ENCODE data around the gene FHIT. TPM values are rescaled to one million over a fixed set of nuclear protein-coding genes. Genes with fewer than 3 reads are reported as not detected.

Gene FHIT
- total and polyA plus RNA-seq, 9 donors = 5.1 to 11.8 (median 9.5) TPM

GRCh38 chr3:60759439-60759838, 491.8 kb downstream of the FHIT start:
- no peak overlapping the region for H3K27ac ChIP-seq
- TF ChIP-seq POLR2A (IDR thresholded peaks at IDR 0.05) = no peak
- TF ChIP-seq, protein P1, sequence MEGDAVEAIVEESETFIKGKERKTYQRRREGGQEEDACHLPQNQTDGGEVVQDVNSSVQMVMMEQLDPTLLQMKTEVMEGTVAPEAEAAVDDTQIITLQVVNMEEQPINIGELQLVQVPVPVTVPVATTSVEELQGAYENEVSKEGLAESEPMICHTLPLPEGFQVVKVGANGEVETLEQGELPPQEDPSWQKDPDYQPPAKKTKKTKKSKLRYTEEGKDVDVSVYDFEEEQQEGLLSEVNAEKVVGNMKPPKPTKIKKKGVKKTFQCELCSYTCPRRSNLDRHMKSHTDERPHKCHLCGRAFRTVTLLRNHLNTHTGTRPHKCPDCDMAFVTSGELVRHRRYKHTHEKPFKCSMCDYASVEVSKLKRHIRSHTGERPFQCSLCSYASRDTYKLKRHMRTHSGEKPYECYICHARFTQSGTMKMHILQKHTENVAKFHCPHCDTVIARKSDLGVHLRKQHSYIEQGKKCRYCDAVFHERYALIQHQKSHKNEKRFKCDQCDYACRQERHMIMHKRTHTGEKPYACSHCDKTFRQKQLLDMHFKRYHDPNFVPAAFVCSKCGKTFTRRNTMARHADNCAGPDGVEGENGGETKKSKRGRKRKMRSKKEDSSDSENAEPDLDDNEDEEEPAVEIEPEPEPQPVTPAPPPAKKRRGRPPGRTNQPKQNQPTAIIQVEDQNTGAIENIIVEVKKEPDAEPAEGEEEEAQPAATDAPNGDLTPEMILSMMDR (IDR thresholded peaks at IDR 0.05) = no peak
- no peak for TF ChIP-seq EP300 (IDR thresholded peaks at IDR 0.05)
- intact Hi-C loops (cut with DNase I) = no loop called here
- H3K4me1 ChIP-seq (ENCODE audit: insufficient read depth) = no peaks in the 10 kb centered on the region
- H3K27me3 ChIP-seq = no peaks in the 10 kb centered on the region
- no peak for DNase-seq
- H3K9me3 ChIP-seq = no peaks in the 10 kb centered on the region
- H3K36me3 ChIP-seq = no peaks in the 10 kb centered on the region
- H3K4me3 ChIP-seq = no peak overlapping the region
- WGBS, 3 donors = 91 to 96% (median 96%) methylated on average over 3 of the region's 3 CpGs

GRCh38 chr3:60758831-60759230, 492.4 kb downstream of the FHIT start:
- H3K4me1 ChIP-seq (ENCODE audit: insufficient read depth) = no peaks in the 10 kb centered on the region
- TF ChIP-seq, protein P1 (IDR thresholded peaks at IDR 0.05) = no peak
- TF ChIP-seq EP300 (IDR thresholded peaks at IDR 0.05) (no peak), POLR2A (IDR thresholded peaks at IDR 0.05) (no peak)
- H3K36me3 ChIP-seq = no peaks in the 10 kb centered on the region
- H3K9me3 ChIP-seq = no peaks in the 10 kb centered on the region
- no peak overlapping the region for H3K4me3 ChIP-seq
- 94 to 98% (median 96%) methylated on average over 5 of the region's 5 CpGs for WGBS, 3 donors
- no peak overlapping the region for H3K27ac ChIP-seq
- no peaks in the 10 kb centered on the region for H3K27me3 ChIP-seq
- no peak for DNase-seq
- intact Hi-C loops (cut with DNase I) = no loop called here

DNA sequence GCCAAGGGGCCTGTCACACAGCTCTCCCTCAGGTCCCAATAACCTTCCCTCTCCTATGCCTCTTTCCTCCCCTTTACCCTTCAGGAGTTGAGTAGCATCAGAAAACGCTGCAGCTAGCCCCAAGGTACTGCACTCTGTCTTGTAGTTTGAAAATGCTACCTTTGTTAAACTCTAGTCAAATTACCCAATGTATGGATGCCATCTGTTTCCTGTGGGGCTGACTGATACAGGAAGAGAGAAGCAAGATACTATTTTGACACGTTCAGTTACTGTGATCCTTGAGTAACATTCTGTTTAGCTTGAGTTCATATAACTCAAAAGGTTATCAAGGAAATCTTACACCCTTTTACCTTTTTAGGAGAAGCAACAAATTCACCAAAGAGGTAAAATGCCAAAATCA, 493.1 kb downstream of the FHIT start:
- Histone ChIP-seq H3K4me1 (ENCODE audit: insufficient read depth) (no peaks in the 10 kb centered on the region), H3K27ac (no peak overlapping the region), H3K9me3 (no peaks in the 10 kb centered on the region), H3K36me3 (no peaks in the 10 kb centered on the region), H3K27me3 (no peaks in the 10 kb centered on the region), H3K4me3 (no peak overlapping the region)
- intact Hi-C loops (cut with DNase I) = no loop called here
- WGBS, 3 donors = 89 to 93% (median 90%) methylated on average over 2 of the region's 2 CpGs
- DNase-seq = no peak
- TF ChIP-seq POLR2A (IDR thresholded peaks at IDR 0.05) = no peak
- TF ChIP-seq EP300 (IDR thresholded peaks at IDR 0.05) = no peak
- TF ChIP-seq, protein P1 (IDR thresholded peaks at IDR 0.05) = no peak

DNA sequence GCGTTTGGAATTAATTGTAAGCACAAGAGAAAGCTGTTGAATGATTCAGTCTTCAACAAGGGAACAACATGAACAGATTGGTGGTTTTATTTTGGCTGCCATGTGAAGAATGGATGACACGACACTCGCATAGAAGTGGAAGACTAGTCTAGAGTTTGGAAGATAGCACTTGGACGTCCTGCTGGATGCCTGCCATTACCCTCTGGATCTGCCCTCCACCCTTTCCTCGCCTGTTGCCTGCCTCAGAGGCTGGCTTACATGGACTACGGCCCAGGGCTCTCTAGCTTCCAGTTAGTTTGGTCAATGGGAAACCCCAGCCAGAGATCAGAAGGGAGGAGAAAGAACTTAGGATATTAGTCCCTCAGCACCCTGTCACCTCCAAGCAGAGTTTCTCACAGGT, 493.5 kb downstream of the FHIT start:
- TF ChIP-seq, protein P1 (IDR thresholded peaks at IDR 0.05) = no peak
- no peak for TF ChIP-seq POLR2A (IDR thresholded peaks at IDR 0.05)
- no peak for TF ChIP-seq EP300 (IDR thresholded peaks at IDR 0.05)
- Histone ChIP-seq H3K27ac (no peak overlapping the region), H3K4me3 (no peak overlapping the region), H3K9me3 (no peaks in the 10 kb centered on the region), H3K27me3 (no peaks in the 10 kb centered on the region), H3K4me1 (ENCODE audit: insufficient read depth) (no peaks in the 10 kb centered on the region), H3K36me3 (no peaks in the 10 kb centered on the region)
- no peak for DNase-seq
- intact Hi-C loops (cut with DNase I) = no loop called here
- WGBS, 3 donors = 72 to 74% (median 74%) methylated on average over 6 of the region's 6 CpGs

All from ovary (tissue), 9 donors.